Common myeloid progenitor, CD34-positive (primary cell): Measurements from ENCODE around the gene WNT6.

ENCODE experiments used
- CTCF ChIA-PET: fragments of 350-600 bp; sonication (Branson Sonifier 250); formaldehyde crosslinking; loops from one replicate; lab custom pipeline; 2021; ENCODE audit warnings: antibody characterized with exemption; lab: Charles Lee
- POLR2A ChIA-PET: fragments of 350-600 bp; sonication (Branson Sonifier 250); formaldehyde crosslinking; loops from one replicate; lab custom pipeline; 2021; ENCODE audit warnings: antibody characterized with exemption; lab: Charles Lee
- DNase-seq, 3 donors: peaks; one replicate each; pipeline versions ENCODE4 v3.0.0 to v3.0.0-alpha.2; 2013
- H3K27ac ChIP-seq, 2 experiments: 1 replicate in 1 of 2; 2 replicates in 1 of 2; pipeline ENCODE4 v1.7.0; 2013; ENCODE audit warnings: inconsistent platforms in 2 of 2, low read length in 2 of 2, mild to moderate bottlenecking in 2 of 2, low read depth in 1 of 2, moderate library complexity in 1 of 2; ENCODE audit not compliant: severe bottlenecking in 2 of 2, insufficient read depth in 1 of 2, poor library complexity in 1 of 2
- H3K27me3 ChIP-seq, 5 experiments: replicated peaks in 2 of 5; 1 replicate in 3 of 5; 2 replicates in 2 of 5; pipeline versions ENCODE4 v1.6.1 to v1.7.0; 2013; ENCODE audit warnings: low read length in 4 of 5, mild to moderate bottlenecking in 2 of 5, moderate library complexity in 2 of 5, inconsistent platforms in 1 of 5; ENCODE audit not compliant: insufficient read depth in 5 of 5, control insufficient read depth in 4 of 5
- H3K36me3 ChIP-seq, 4 experiments: 1 replicate in 2 of 4; 2 replicates in 2 of 4; pipeline versions ENCODE4 v1.6.1 to v1.7.0; 2013; ENCODE audit warnings: low read length in 3 of 4, control low read depth in 1 of 4, mild to moderate bottlenecking in 1 of 4; ENCODE audit not compliant: control insufficient read depth in 4 of 4, insufficient read depth in 4 of 4
- H3K4me1 ChIP-seq, 4 experiments: 1 replicate in 3 of 4; 2 replicates in 1 of 4; pipeline versions ENCODE4 v1.6.1 to v1.7.1; 2013; ENCODE audit warnings: low read length in 3 of 4, mild to moderate bottlenecking in 3 of 4, control low read depth in 1 of 4, inconsistent platforms in 1 of 4, moderate library complexity in 1 of 4; ENCODE audit not compliant: control insufficient read depth in 4 of 4, insufficient read depth in 4 of 4; ENCODE audit errors: control extremely low read depth in 1 of 4
- H3K4me3 ChIP-seq, 7 experiments: 1 replicate in 4 of 7; 2 replicates in 3 of 7; pipeline versions ENCODE4 v1.5.1 to v1.7.0; 2013; ENCODE audit warnings: mild to moderate bottlenecking in 7 of 7, low read length in 6 of 7, moderate library complexity in 6 of 7, inconsistent platforms in 2 of 7, low read depth in 2 of 7, control low read depth in 1 of 7; ENCODE audit not compliant: insufficient read depth in 4 of 7, control insufficient read depth in 1 of 7; ENCODE audit errors: extremely low read depth in 1 of 7
- H3K9me3 ChIP-seq, 5 experiments: 1 replicate in 4 of 5; 2 replicates in 1 of 5; pipeline versions ENCODE4 v1.6.1 to v1.7.1; 2013; ENCODE audit warnings: low read length in 4 of 5, mild to moderate bottlenecking in 2 of 5, inconsistent platforms in 1 of 5, low read depth in 1 of 5, moderate library complexity in 1 of 5; ENCODE audit not compliant: control insufficient read depth in 4 of 5, insufficient read depth in 2 of 5; ENCODE audit errors: control extremely low read depth in 1 of 5
- WGBS: methylation state at CpG from one replicate; pipeline ENCODE4 v1.1.5; 2013; ENCODE audit not compliant: insufficient coverage; 5-methylcytosine and 5-hydroxymethylcytosine counted together

Gene WNT6

GRCh38 chr2:218860950-218861381 is 1.4 kb downstream of the WNT6 start:
- no peaks in the 10 kb centered on the region for H3K36me3 ChIP-seq
- ChIA-PET POLR2A (interaction anchor here (0.6 kb wide), 1 partner anchor 766 kb away, joined by 5 read pairs; no protein-coding TSS in a partner anchor), CTCF (interaction anchor here (1.1 to 16.8 kb wide), 6 partner anchors 13 to 120 kb away, joined by 3 to 233 read pairs (median 5); partner anchors contain the start of gene WNT10A)
- H3K4me1 ChIP-seq: peaks cover 0 to 24% (median 11%) of the 10 kb centered on the region in 4 experiments
- WGBS: 0% methylated on average over 10 of the region's 21 CpGs
- peak overlapping the region in 1 of 7 experiments; percentile 33 for H3K4me3 ChIP-seq
- peaks cover 0 to 3% (median 0%) of the 10 kb centered on the region in 5 experiments for H3K9me3 ChIP-seq
- H3K27me3 ChIP-seq: peaks cover 5 to 87% (median 45%) of the 10 kb centered on the region in 5 experiments
- H3K27ac ChIP-seq: no peak overlapping the region
- peak; percentile 59 to 77 (median 72) for DNase-seq

GRCh38 chr2:218861645-218862318 is 2.2 kb downstream of the WNT6 start:
- H3K4me3 ChIP-seq: no peak overlapping the region
- H3K27me3 ChIP-seq: peaks cover 3 to 84% (median 39%) of the 10 kb centered on the region in 5 experiments
- ChIA-PET CTCF (interaction anchor here (1.3 to 16.8 kb wide), 5 partner anchors 12 to 46 kb away, joined by 3 to 233 read pairs (median 4); partner anchors contain the start of gene WNT10A), POLR2A (interaction anchor here (0.6 kb wide), 1 partner anchor 767 kb away, joined by 5 read pairs; no protein-coding TSS in a partner anchor)
- H3K36me3 ChIP-seq: no peaks in the 10 kb centered on the region
- peaks cover 0 to 3% (median 0%) of the 10 kb centered on the region in 5 experiments for H3K9me3 ChIP-seq
- 67% methylated on average over 6 of the region's 7 CpGs for WGBS
- no peak overlapping the region for H3K27ac ChIP-seq
- DNase-seq: no peak
- peaks cover 0 to 24% (median 11%) of the 10 kb centered on the region in 4 experiments for H3K4me1 ChIP-seq

GRCh38 chr2:218863021-218863520 is 3.5 kb downstream of the WNT6 start:
- DNase-seq: no peak
- no peaks in the 10 kb centered on the region for H3K36me3 ChIP-seq
- POLR2A ChIA-PET: no interaction called here

GRCh38 chr2:218865396-218865795 is 5.8 kb downstream of the WNT6 start:
- H3K4me1 ChIP-seq: peaks cover 0 to 7% (median 3%) of the 10 kb centered on the region in 4 experiments
- POLR2A ChIA-PET: no interaction called here
- peaks cover 5 to 74% (median 43%) of the 10 kb centered on the region in 5 experiments for H3K27me3 ChIP-seq
- WGBS: 95% methylated on average over 4 of the region's 4 CpGs
- CTCF ChIA-PET: interaction anchor here (1.2 to 5.7 kb wide), 3 partner anchors 10 to 32 kb away, joined by 3 to 28 read pairs (median 9); no protein-coding TSS in a partner anchor
- H3K27ac ChIP-seq: no peak overlapping the region
- H3K36me3 ChIP-seq: no peaks in the 10 kb centered on the region
- no peak overlapping the region for H3K4me3 ChIP-seq
- no peak for DNase-seq
- H3K9me3 ChIP-seq: peaks cover 0 to 3% (median 0%) of the 10 kb centered on the region in 5 experiments

More at GRCh38 chr2:218863021-218863520, 3.5 kb downstream of the WNT6 start:
- Histone ChIP-seq H3K27ac (no peak overlapping the region), H3K27me3 (peaks cover 3 to 77% (median 44%) of the 10 kb centered on the region in 5 experiments), H3K4me3 (no peak overlapping the region), H3K4me1 (peaks cover 0 to 24% (median 11%) of the 10 kb centered on the region in 4 experiments), H3K9me3 (peaks cover 0 to 3% (median 0%) of the 10 kb centered on the region in 5 experiments)
- CTCF ChIA-PET: interaction anchor here (5.7 to 16.8 kb wide), 2 partner anchors 11 to 34 kb away, joined by 28 to 233 read pairs; partner anchors contain the start of gene WNT10A
- 87% methylated on average over 3 of the region's 3 CpGs for WGBS

- WGBS: 86% methylated on average over 1 of the region's 6 CpGs
- peaks cover 7 to 72% (median 44%) of the 10 kb centered on the region in 5 experiments for H3K27me3 ChIP-seq
- ChIA-PET POLR2A (no interaction called here), CTCF (interaction anchor here (1.1 to 1.2 kb wide), 2 partner anchors 10 kb away, joined by 3 to 5 read pairs; no protein-coding TSS in a partner anchor)
- no peak for DNase-seq
- H3K4me3 ChIP-seq: no peak overlapping the region
- H3K4me1 ChIP-seq: peaks cover 0 to 6% (median 4%) of the 10 kb centered on the region in 4 experiments
- peaks cover 0 to 2% (median 0%) of the 10 kb centered on the region in 5 experiments for H3K9me3 ChIP-seq
- no peaks in the 10 kb centered on the region for H3K36me3 ChIP-seq
- no peak overlapping the region for H3K27ac ChIP-seq
Observed at GRCh38 chr2:218865999-218866398, 6.4 kb downstream of the WNT6 start.

GRCh38 chr2:218867900-218868299 is 8.3 kb downstream of the WNT6 start:
- ChIA-PET CTCF (interaction anchor here (1.5 to 22.6 kb wide), 2 partner anchors 9 to 30 kb away, joined by 6 to 923 read pairs; no protein-coding TSS in a partner anchor), POLR2A (no interaction called here)
- H3K27me3 ChIP-seq: peaks cover 7 to 72% (median 45%) of the 10 kb centered on the region in 5 experiments
- peaks cover 0 to 19% (median 15%) of the 10 kb centered on the region in 4 experiments for H3K4me1 ChIP-seq
- no peaks in the 10 kb centered on the region for H3K36me3 ChIP-seq
- WGBS: 91% methylated on average over 6 of the region's 6 CpGs
- H3K27ac ChIP-seq: no peak overlapping the region
- no peak for DNase-seq
- H3K9me3 ChIP-seq: no peaks in the 10 kb centered on the region
- H3K4me3 ChIP-seq: no peak overlapping the region
